ENCODE results near the gene LRRC32. TPM values are rescaled to one million over a fixed set of nuclear protein-coding genes. Genes with fewer than 3 reads are reported as not detected.
A peak's percentile ranks its signal among the peaks of the same experiment; 100 is the strongest.

The LRRC32 gene
- polyA plus RNA-seq, 10 donors, result 22.7 to 37.3 (median 25.0) TPM

DNA sequence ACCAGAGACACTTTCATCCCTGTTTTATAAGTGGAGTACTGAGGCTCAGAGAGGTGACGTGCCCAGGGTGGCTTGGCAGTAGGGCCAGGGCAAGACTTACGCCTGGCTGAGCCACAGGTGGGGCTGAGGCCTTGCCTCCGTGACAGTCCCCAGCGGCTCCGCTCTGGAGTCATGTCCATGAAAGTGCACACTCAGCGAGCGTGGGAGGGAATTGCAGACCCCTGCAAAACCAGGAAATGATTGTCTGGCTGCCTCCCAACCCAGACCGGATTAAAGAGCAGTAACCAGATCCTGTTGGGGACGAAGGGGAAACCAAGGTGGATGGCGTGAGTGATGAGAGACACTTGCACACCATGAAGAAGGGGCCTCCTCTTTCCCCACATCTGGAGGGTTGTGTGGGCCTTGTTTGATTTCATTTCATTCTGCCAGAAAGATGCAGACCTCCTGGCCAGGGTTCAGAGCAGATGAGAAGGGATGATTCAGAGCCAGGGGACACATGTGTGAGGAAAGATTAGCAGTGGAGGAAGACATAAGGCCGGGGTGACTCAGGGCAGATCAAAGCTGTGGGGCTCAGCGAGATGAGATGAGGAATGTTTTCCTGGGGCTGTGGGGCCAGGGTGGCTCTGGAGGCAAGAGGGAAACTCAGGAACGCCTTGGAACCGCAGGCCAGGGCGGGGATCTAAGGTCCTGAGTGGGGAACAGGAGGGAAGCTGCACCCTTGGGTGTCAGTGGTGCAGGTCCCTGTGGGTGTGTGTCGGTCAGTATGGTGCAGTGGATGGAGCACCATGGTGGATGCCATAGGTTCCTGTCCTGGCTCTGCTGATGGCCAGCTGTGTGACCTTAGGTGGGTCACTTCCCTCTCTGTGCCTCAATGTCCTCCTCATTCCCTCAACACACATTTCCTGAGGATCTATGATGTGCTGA lies 29.9 kb upstream of the LRRC32 start:
- peak; percentile 72 to 91 (median 90) for DNase-seq

DNA sequence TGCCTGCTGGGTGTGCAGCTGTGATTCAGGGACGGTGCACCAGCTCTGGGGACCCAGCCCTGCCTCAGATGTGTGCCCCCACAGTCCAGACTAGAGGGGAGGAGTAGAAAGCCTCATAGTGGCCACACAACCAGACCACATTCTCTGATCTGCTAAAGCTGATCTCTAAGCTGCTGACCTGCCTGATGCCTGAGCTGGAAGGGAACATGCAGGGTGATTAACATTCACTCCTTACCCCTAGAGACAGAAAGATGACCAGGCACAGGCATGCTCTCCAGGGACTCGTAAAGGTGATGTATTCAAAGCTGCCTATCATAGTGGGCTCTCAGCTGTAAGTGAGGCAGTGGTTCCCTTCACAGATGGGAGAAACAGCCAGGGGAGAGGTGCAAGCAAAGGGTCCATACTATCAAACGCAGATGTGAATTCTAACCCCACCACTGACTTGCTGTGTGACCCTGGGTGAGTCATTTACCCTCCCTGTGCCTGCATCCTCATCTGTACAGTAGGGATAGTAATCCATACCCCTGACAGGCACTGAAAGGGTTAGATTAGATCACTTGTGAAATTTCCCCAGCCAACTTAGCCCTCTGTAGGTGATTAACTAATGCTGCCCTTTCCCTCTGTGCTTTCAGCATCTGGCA lies 29.0 kb upstream of the LRRC32 start:
- DNase-seq, result no peak

DNA sequence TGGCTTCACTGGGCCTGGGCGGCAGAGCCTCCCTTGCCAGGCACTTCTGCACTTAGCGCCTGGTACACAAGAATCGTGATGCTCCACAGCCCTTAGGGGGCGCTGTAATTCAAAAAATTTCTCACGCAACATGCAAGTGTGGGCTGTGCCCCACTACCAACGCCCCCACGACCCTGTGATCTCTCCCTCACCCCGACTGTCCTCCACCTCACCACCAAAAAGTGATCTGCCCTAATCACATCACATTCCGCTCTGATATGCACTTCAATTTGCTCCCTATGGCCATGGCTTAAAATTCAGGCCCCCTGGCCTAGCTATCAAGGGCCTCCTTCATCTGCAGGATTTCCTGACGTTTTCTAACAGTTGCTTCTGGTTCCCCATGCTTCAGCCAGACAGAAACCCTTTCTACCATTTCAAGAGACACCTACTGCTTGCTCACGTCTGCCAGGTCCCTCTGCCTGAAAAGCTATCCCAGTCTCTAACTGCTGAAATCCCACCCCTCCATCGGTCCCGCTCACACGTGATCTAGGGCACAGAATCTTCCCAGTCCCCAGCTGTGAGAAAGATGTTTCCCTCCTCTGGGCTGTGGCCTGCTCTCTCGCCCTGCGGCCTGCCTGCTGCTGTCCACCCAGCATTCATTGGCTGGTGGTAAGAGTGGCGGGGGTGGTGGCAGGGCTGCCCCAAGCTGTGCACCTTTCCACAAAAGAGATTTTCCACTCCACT lies 27.9 kb upstream of the LRRC32 start:
- no peak for DNase-seq

DNA sequence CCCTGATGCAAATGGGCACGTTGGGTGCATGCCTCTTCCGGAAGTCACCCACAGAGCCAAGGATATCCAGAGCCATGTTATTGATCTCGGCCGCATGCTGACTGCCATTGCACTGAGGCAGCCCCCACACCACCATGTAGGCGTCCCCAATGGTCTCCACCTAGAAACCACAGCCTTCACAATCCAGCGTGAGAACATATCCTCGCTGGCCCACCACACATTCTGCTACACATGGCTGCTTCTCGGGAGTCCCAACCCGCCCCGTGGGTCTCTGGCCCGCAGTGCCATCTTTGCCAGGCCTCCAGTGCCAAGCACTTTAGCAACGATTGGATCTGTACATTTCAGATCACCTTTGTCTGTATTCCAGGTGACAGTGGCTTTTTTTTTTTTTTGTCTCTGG lies 26.2 kb upstream of the LRRC32 start:
- no peak for DNase-seq

DNA sequence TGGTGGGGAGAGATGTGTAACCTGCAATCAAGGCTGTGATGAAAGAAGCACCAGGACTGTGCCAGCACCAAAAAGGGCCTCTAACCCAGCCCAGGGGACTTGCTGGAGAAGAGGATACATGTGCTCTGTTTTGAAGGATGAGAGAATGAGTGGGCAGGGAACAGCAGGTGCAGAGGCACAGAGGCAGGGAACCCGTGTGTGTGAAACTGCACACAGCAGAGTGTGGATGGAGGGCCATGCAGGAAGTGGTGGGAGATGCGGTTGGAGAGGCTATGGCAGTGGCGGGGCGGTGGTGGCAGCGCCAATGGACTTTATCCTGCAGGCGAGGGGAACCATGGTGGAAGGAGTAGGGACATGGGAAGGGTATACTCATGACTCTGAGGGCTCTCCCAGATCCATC lies 25.2 kb upstream of the LRRC32 start:
- no peak for DNase-seq

DNA sequence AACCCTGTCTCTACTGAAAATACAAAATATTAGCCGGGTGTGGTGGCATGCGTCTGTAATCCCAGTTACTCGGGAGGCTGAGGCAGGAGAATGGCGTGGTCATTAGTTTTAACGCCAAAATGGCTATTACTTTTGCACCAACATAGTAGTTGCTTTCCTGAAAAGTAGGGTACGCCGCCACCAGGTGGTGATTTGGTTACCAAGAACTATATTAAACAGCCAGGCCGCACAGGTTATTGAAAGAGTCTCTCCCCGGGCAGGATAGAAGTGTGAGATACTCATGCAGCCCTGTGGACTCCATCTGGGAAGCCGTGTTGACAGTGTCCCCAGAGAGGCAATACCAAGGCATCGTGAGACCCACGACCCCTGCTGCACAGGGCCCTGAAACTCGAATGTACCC lies 24.6 kb upstream of the LRRC32 start:
- DNase-seq, result no peak

DNA sequence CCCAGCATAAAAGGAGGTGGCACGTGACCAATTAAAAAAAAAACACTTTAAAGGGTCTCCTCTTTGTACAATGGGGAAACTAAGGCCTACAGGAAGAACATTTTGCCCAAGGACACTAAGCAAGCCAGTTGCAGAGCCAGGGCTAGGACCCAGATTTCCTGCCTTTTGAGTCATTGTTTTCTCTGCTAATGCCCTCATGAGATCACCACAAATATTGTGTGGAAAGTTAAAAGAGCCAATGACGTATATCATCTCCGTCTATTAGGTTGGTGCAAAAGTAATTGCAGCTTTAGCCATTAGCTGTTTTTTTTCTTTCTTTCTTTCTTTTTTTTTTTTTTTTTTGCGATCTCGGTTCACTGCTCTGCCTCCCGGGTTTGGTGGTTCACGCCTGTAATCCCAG lies 24.1 kb upstream of the LRRC32 start:
- DNase-seq, result peak in 1 of 3 donors; percentile 39

DNA sequence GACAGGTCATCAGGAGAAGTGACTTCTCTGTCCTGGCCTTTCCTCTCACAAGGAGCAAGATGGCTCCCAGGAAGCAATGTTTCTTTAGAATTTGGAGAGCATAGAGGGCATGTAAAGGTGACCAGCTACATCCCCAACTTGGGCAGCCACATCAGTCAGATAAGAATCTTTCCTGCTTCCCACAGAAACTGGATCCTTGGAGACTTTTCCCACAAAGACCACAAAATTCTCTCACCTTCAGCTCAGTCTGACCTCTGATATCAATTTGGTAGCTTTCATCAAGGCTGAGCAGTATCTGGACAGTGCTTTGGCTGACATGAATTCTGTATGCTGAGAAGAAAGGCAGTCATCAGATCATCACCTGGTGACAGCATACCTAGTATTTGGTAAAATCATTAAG lies 23.3 kb upstream of the LRRC32 start:
- DNase-seq, result no peak

DNA sequence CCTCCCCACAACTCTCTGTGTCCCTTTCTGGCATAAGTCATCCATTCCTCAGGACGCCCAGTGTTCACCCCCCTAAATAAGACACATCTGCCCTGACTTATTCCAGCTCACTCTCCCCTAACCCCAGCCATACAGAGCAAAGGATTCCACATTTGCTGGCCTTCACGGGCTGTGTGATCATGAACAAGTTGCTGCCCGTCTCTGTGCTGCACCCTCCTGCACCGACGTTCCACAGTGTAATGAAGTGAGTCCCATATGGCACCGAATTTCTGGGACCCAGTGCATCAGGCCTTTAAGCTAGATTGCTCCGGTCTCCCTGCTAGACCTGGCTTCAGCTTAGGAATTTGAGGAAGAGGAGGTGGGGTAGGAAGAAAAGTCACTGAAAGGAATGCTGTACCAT lies 22.4 kb upstream of the LRRC32 start:
- no peak for DNase-seq

DNA sequence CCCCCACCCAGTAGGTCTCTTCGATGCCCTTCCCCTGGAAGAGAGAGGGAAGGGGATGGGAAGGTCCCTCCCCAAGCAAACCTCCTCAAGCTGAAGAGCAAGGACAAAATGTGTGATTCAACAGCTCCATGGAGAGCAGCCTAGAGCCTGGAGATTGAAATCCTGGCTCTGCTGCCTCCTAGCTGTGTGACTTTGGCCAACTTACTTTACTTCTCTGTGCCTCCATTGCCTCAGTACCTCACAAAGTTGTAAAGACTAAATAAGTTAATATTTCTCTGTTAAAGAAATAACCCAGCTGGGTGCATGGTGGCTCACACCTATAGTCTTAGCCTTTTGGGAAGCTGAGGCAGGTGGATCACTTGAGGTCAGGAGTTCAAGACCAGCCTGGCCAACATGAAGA lies 21.1 kb upstream of the LRRC32 start:
- DNase-seq, result no peak

DNA sequence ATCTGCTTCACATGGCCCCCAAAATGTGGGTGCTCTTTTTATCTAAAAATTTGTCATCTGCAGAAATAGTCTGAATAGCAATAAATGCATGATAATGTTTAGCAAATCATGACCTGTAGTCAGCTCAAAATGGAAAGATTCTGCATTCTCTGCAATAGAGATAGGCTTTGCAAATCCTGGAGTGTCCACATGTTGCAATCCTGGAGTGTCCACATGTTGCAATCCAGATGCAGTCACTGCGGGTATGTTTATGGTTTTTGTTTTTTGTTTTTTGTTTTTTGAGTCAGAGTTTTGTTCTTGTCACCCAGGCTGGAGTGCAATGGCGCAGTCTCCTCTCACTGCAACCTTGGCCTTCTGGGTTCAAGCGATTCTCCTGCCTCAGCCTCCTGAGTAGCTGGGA lies 20.2 kb upstream of the LRRC32 start:
- DNase-seq, result no peak

DNA sequence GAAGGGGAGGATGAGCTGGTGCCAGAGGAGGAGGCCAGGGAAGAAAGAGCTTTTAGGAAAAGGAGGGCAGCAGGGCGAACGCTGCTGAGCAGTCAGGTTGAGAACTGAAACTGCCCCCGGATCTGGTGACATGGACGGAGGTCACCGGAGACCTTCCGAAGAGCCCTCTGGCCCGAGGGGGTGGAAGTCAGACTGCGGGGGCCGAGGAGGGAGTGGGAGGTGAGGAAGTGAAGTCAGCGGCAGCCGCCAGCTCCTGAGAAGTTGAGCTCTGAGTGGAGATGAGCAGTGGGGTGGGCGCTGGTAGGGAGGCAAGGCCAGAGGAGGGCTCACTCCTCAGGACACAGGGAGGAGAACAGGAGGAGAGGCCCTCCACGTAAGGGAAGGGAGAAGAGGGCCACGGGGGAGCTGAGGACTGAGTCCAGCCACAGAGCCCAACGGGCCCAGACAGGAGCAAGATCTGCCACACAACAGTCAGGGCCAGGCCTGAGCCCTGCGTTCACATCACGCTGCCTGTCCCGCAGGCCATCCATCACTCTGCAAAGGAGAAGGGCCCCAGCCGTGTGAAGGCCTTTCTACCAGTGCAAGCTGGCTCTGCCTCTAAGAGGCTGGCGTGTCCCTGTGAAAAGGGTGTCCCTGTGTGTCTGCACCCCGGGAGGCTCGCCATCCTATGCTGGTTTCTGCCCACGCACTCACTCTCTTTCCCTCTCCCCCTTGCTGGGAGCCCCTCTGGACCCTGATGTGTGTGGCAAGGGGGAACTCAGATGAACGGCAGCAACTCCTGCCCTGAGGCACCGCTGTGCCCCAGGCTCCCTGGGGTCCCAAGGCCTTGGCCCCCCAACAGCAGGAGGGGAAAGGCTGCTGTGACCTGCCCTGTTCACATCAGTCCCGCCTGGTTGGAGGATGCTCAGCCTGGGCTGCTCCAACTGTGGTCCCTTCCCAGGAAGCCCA lies 19.0 kb upstream of the LRRC32 start:
- DNase-seq, result no peak

DNA sequence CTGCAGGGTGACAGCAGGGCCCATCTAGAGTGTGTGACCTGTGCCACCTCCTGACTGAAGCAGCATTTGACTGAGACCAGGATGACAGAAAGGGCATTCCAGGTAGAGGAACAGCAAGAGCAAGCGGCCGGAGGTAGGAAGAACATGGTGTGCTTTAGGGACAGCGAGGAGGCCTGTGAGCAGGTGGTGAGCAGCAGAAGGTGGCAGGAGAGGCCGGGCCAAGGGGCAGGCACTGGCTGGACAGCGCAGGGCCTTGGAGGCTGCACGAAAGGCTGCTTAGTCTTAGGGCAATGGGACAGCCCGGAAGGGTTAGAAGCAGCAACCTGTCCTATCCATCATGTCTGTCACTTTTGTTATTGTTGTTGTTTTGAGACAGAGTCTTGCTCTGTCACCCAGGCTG lies 17.6 kb upstream of the LRRC32 start:
- no peak for DNase-seq

DNA sequence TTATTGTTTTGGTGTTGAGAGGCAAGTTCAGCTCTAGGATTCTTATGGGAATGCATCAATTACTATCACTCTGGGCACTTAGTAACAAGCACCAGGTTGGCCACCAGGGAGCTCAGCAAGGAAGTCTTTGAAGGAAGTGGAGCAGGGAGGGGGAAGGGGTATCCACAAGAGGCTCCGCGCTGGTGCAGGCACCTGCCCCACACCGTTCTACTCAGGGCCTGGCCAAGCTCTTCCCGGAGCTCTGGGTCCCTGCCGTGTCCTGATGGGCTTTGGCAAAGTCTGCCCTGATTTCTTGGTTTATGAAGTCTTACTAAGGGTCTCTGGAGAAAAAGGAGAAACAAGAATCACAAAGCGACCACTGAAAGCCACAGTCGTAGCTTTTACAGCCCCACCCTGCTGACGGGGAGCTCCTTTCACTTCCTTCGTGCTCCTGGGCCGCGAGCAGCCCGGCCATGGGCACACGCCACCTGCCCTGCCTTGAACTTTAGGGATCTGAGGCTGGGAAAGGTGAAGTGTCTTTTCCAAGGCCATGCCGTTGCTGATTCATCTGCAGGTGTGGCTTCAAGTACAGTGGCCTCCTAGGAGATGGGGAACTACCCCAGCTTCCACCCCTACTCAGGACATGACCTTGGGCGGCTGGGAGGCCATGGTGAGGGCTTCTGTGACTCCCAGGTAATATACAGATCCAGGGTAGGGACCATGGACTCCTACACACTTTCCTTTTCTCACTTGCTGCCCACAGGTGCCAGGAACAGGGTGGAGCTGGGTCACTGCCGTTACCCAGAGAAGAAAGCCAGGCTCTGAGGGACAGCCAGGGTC lies 15.9 kb upstream of the LRRC32 start:
- DNase-seq, result no peak

DNA sequence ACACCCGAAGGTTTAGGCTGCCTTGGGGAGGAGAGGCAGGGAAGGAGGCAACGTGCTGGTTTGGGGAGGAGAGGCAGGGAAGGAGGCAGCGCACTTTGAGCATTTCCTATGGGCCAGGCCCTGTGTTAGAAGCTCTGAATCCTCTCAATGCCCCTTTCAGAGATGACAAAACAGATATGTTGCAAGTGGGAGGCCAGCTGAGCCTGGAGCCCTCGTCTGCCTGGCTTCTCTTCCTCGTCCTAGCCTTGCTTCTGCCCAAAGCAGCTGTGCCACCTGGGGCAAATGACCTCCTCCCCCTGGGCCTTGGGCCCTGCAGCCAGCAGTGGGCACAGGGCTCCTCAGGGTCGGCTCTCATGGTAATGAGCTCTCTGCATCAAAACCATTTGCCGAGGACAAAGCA lies 15.3 kb upstream of the LRRC32 start:
- no peak for DNase-seq

DNA sequence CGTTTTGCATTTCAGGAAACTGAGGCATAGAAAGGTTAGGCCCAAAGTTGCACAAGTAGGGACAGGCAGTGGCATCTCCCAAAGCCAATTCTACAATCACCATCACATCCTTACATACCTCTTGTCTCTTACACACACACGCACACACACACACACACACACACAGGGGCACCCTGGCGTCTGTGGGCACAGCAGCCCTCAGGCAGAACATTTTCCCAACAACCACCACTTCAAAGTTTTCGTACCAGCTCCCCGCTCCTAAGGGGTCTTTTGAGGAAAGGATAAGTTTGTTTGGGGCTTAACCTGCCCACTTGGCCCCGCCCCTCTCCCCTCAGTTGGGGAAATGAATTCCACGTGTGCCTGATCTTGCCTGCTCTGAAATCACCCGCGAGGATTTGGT lies 14.7 kb upstream of the LRRC32 start:
- DNase-seq, result no peak

DNA sequence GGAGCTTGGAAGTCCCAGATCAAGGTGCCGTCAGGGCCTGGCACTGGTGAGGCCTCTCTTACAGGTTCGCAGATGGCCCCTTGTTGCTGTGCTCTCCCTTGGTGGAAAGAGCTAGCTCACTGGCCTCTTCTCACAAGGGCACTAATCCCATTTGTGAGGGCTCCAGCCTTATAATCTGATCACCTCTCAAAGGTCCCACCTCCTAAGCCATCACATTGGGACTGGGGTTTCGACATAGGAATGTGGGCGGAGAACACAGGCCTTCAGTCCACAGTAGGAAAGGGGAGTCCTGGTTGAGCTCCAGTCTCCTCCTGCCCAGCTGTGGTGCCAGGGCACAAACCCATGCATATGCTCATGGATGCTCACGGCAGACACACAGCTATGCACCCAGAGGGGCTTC lies 14.0 kb upstream of the LRRC32 start:
- DNase-seq, result no peak

DNA sequence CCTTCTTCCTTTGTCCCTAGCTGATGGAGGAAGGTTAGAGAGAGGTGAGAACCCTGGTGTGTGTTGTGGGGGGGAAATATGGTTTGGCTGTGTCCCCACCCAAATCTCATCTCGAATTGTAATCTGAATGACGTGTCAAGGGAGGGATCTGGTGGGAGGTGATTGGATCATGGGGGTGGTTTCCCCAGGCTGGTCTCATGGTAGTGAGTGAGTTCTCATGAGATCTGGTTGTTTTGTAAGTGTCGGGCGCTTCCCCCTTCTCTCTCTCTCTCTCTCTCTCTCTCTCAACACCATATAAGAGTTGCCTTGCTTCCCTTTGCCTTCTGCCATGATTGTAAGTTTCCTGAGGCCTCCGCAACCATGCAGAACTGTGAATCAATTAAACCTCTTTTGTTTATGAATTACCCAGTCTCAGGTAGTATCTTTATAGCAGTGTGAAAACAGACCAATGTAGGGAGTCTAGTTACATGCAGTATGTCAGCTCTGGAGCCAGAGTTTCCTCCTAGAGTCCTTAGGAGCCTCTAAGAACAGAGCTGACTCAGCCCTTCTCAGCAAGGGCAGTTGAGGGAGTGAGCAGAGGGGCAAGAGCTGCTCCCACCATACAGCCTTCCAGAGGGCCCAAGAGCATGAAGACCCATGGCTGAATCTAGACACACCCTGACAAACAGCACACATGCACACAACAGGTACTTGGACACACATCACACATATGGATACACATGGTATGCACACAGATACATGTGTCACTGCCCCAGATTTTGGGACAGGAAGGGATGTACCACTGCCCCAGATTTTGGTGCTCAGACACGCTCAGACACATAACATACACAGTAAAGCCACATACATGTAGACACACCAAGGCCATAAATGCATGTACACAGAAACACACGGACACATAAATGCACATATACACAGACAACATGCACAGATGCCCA lies 12.9 kb upstream of the LRRC32 start:
- no peak for DNase-seq

DNA sequence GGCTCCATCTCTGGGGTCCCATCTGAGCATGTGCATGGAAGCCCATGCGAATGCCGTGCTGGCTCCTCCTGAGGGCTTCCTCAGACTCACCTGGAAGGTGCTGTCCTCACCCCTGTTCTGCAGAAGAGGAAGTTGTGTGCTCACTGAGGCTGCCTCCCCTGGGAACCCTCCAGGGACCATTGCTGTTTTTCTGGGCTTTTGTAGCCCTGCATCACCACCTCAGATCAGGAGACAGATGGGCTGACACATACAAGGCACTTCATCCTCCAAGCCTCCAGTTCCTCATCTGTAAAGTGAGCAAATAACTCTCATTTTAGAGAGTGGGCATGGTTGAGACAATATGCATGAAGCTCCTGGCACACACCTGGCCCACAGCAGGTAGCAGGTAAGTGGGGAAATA lies 12.1 kb upstream of the LRRC32 start:
- no peak for DNase-seq

DNA sequence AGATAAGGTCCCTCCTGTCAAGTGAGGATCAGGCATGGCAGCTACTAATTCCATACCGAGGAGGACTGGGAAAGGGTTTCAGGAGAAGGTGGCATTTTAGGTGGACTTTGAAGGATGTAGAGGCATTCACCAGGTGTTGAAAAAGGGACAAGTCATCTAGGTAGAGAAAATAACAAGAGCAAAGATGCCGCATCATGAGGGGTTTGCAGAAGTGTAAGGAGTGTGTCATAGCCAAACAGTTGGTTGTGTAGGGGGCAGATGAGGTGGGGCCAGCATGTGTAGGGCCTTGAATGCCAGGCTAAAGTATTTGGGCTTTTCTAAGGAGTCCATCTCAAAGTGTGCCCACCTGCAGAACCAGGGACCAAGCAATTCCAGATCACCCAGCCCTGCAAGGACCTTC lies 11.6 kb upstream of the LRRC32 start:
- no peak for DNase-seq
